ENCODE measurements around the gene NRCAM.

GRCh38 chr7:108227366-108227765, 228.9 kb downstream of the NRCAM start:
- no peak for TF ChIP-seq GATA2 (IDR thresholded peaks at IDR 0.05; ENCODE audit: low read depth, low read length)
- no peak for TF ChIP-seq GATA3 (IDR thresholded peaks at IDR 0.05; ENCODE audit: low read depth, low read length)
